ENCODE results near the gene CDK8. TPM values are rescaled to one million over a fixed set of nuclear protein-coding genes. Genes with fewer than 3 reads are reported as not detected.

The CDK8 gene
- total and polyA plus RNA-seq, 9 of the 15 experiments (the other 6 are each of a cell fraction or from before 2014, with no cell fraction given), result 11.3 to 33.7 (median 20.3) TPM

- TF ChIP-seq ZC3H11A (IDR thresholded peaks at IDR 0.05; ENCODE audit: low read depth, low read length) (no peak), HMG20A (CRISPR knock-in tag; conservative IDR thresholded peaks at IDR 0.05) (no peak)
Measured at GRCh38 chr13:26372747-26373146, 118.8 kb downstream of the CDK8 start (continued).

GRCh38 chr13:26376430-26376829 lies 122.5 kb downstream of the CDK8 start:
- Histone ChIP-seq H2AFZ (ENCODE audit: low read depth, low read length) (no peak overlapping the region), H3K9me1 (ENCODE audit: control insufficient read depth, insufficient read depth, low read length) (no peaks in the 10 kb centered on the region), H3K9me3 (replicated peaks; ENCODE audit: control insufficient read depth, insufficient read depth, low read depth, low read length) (no peaks in the 10 kb centered on the region), H3K9ac (ENCODE audit: insufficient read depth in 1 of 2, low read depth in 2 of 2, low read length in 2 of 2) (no peak overlapping the region), H3K4me2 (ENCODE audit: insufficient read depth, low read length) (no peak overlapping the region), H3K4me3 (no peak overlapping the region), H3K27ac (ENCODE audit: extremely low read depth, low read depth, low read length) (no peak overlapping the region), H4K20me1 (replicated peaks; ENCODE audit: control insufficient read depth, insufficient read depth, low read length) (no peaks in the 10 kb centered on the region), H3K79me2 (ENCODE audit: control insufficient read depth, insufficient read depth, low read length) (no peaks in the 10 kb centered on the region), H3K27me3 (ENCODE audit: control insufficient read depth in 2 of 2, insufficient read depth in 2 of 2, low read length in 2 of 2) (no peaks in the 10 kb centered on the region), H3K4me1 (replicated peaks in 1 of 2; ENCODE audit: control insufficient read depth in 2 of 2, insufficient read depth in 2 of 2, low read length in 2 of 2) (no peaks in the 10 kb centered on the region), H3K36me3 (ENCODE audit: control insufficient read depth, insufficient read depth, low read length) (no peaks in the 10 kb centered on the region)
- no TSS peak for BruUV-seq (replicated peaks)
- in situ Hi-C loops (cut with MboI), result no loop called here
- FAIRE-seq, result no peak
- intact Hi-C loops (cut with micrococcal nuclease), result no loop called here
- no peak for ATAC-seq
- POLR2A ChIA-PET, result interaction anchor here (0.6 to 1.1 kb wide), 3 partner anchors 8 to 783 kb away, joined by 3 read pairs; partner anchors contain the start of gene RNF6
- CTCF ChIA-PET (ENCODE audit: low intra/inter-chr PET ratio), result no interaction called here
- DNase-seq (ENCODE audit: extremely low read depth in 1 of 4, low spot score in 3 of 4), result no peak
- no peak for TF ChIP-seq ARID3B (CRISPR knock-in tag; IDR thresholded peaks at IDR 0.05; ENCODE audit: borderline replicate concordance)
- TF ChIP-seq EP300 (IDR thresholded peaks at IDR 0.05; ENCODE audit: low read length), result no peak
- no peak for TF ChIP-seq MAFG (tag; conservative IDR thresholded peaks at IDR 0.05)
- no peak for TF ChIP-seq DDX20 (tag; IDR thresholded peaks at IDR 0.05; ENCODE audit: low read depth)
- TF ChIP-seq TCF15 (CRISPR knock-in tag; IDR thresholded peaks at IDR 0.05), result no peak
- no peak for TF ChIP-seq RFX7 (CRISPR knock-in tag; IDR thresholded peaks at IDR 0.05)
- TF ChIP-seq ZNF696 (CRISPR knock-in tag; conservative IDR thresholded peaks at IDR 0.05), result no peak
- TF ChIP-seq GTF3C2 (IDR thresholded peaks at IDR 0.05; ENCODE audit: borderline replicate concordance, extremely low read depth, insufficient read length), result no peak
- TF ChIP-seq BCOR (IDR thresholded peaks at IDR 0.05), result no peak
- TF ChIP-seq HNRNPK (IDR thresholded peaks at IDR 0.05; ENCODE audit: low read depth, low read length, poor library complexity, severe bottlenecking), result no peak
- TF ChIP-seq FOXM1 (IDR thresholded peaks at IDR 0.05; ENCODE audit: low read depth), result no peak
- no peak for TF ChIP-seq FOXM1 (CRISPR knock-in tag; IDR thresholded peaks at IDR 0.05; ENCODE audit: low read depth)
- no peak for TF ChIP-seq KHSRP (IDR thresholded peaks at IDR 0.05)
- TF ChIP-seq HNRNPLL (IDR thresholded peaks at IDR 0.05; ENCODE audit: low read depth, low read length, poor library complexity, severe bottlenecking), result no peak
- TF ChIP-seq ZNF766 (CRISPR knock-in tag; conservative IDR thresholded peaks at IDR 0.05), result no peak

All from K562 (cell line).